ENCODE data around the gene NTM.

NTM gene

DNA sequence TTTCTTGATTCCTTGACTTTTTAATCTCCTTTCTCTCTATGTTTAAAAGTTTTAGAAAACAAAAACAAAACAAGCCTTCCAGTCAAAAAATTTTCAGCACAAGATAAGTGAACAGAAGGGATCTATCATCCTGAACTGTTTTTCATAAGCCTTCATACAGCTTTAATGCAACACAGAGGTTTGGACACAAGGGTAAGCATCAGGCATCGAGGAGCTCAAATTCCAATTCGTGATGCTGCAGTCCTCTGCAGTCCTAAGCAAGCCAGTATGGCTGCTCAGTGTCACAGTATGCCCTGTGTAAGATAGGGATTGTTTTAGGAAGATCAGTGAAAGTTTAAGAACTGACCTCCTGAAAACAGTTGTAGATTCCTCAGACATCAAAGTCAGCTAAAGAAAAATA, 740.9 kb downstream of the NTM start:
- DNase-seq, result no peak

DNA sequence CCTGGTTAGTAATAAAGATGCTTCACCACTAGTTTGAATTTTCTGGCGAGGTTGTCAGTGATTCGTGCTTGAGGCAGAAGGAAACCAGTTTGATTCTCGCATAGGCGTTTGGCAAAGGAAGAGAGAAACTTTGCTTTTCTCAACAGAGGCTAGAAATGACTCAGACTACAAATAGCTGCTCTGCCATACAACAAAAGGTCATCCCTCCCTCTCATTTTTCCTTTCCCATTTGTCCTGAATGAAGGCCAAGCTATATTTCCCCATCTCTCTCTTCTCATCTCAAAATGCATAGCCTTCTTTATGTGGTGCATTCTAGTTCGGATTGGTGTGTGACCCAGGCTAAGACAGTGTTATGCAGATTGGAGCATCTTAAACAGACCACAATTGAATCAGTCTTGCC, 741.4 kb downstream of the NTM start:
- no peak for DNase-seq

DNA sequence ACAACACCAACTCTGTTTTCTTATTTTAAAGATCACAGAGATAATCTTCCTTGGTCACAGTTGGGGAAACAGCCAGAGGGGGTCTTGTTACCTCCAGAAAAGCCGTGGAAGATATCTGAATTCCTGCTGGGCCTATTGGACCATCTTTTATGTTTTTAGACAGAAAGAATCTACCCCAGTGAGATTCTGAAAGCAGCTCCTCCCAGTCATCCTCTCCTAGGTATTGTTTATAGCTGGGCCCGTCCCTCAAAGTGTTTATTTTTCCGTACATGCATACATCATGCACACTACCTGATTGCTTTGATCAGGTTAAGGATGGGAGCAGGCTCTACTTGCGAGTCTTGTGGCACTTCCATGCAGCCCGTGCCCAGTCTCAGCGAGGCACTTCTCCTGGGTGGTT, 742.4 kb downstream of the NTM start:
- no peak for DNase-seq

DNA sequence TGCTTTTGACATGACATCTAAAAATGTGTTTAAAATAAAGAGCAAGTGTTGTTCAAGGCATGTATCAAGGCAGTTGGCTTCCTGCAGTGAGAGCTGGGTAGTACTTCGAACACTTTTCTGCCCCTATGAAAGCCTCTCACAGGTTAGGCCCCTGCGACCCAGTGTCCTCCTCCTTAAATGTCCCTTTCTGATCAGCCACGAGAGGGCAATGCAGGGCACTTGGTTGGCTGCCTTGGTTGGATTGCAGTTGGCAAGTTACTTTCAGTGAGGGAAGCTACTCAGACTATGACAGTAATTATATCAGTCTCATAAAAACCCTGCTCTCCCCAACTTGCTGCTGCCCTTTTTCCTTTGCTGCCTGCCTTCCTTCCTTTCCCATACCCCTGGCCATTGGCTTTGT, 743.8 kb downstream of the NTM start:
- DNase-seq, result peak; percentile 35

DNA sequence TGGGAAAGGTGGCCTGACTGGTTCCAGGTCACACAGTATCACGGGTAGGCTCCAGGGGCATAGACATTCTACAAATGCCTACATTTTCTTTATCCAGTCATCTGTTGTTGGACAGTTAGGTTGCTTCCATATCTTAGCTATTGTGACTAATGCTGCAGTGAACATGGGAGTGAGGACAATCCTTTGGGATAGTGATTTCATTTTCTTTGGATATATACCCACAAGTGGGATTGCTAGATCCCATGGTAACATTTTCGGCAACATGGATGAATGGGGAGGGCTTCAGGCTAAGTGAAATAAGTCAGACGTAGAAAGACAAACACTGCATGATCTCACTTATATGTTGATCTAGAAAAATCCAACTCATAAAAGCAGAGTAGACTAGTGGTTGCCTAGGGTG, 744.3 kb downstream of the NTM start:
- DNase-seq, result no peak

DNA sequence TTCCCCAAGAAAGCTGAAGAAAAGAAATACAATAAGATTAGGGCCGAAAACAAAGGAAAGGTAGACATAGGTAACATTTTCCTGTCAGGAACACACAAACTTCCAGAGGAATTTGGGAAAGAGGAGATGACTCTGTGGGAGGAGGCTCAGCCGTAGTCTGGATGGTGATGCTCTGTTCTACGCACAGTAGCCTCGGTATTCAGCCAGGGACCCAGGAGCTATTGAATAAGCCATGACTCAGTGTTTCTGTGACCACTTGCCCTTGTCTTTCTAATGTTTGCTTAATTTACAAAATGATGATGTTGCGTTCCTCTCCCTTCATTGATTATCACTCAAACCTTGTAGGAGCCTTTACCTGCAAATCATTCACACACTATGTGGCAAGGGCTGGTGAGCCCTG, 745.0 kb downstream of the NTM start:
- no peak for DNase-seq

DNA sequence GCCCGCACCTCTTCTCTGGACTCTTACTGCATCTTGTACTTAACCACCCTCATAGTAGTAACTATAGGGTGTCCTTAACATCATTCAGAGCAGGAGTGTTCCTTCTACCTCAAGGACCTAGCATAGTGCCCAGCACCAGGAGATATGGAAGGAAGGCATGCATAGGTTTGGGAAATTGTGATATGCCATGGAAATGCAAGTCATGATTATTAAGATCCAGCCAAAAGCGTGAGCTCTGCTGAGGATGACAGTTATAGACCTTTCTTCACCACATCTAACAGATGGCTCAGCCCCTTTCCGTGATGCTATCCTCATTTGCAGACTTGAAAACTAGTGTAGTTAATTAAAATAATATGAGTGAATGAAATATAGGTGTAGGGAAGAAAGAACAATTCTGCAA, 746.1 kb downstream of the NTM start:
- no peak for DNase-seq

DNA sequence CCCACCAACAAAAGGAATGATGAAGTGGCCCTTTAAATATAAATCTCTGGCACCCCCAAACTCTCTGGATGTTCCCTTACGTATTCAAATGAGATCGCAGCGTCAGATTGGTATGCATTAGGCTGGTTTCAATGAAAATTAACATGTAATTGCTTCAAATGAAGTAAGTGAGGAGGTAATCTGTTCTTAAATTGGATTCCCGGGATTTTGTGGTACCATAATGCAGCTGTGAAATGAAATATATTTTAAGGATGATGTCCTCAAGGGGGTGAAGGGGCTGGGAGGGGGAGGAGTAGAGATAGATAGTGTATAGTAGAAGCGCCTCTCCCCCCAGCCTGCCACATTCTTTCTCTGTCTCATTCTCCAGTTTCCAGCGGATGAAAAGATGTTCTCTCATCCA, 748.2 kb downstream of the NTM start:
- no peak for DNase-seq

DNA sequence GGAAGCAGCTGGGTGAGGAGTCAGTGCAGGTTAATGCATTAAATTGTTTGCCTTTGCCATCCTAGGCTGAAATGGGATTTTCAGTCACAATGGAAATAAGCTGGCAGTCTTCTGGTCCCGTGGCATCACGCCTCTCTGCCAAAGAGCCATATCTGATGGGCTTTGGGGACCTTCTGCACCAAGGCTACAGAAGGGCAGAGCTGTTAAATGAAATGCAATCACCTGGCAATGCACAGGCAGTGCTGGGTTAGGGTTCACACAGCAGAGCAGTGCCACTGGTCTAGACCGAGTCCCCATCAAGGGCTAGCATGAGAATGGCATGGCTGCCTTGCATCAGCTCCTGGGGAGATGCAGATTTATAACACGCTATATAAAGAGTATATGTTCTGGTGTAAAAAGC, 749.2 kb downstream of the NTM start:
- no peak for DNase-seq

DNA sequence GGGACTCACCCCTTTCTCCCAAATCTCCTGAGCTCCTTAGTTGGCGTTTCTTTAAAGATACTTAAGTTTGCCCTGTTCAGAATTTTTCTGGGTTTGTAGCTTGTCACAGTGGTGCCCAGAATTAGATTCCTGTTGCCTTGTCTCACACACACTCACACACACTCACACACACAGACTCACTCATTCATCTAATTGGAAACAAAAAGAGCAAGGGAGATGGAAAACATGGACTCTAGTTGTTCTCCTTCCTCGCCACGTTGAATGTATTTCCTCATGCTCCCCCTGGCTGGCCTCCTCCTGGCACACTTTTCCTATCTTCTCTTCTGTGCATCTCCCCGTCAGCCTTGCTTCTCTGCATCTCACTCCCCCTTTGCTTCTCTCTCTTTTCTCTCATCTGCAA, 752.3 kb downstream of the NTM start:
- DNase-seq, result no peak

DNA sequence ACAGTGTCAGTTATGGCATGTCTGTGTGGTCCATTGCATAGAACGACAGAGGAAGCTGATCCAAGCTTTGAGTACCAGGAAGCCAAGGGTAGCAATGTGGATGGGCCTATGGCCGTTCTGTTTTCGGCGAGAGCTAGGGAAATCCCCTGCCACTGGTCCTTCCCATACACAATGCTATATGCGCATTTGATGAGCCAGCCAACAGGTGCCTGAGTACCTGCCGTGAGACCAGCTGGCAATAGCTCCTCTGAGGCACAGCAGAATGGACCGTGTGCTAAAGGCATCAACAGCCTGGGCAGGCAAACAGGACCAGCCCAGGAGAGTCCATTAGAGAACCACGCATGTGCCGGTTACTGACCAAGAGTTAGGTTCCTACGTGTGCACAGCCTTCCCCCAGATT, 753.0 kb downstream of the NTM start:
- DNase-seq, result peak; percentile 12

DNA sequence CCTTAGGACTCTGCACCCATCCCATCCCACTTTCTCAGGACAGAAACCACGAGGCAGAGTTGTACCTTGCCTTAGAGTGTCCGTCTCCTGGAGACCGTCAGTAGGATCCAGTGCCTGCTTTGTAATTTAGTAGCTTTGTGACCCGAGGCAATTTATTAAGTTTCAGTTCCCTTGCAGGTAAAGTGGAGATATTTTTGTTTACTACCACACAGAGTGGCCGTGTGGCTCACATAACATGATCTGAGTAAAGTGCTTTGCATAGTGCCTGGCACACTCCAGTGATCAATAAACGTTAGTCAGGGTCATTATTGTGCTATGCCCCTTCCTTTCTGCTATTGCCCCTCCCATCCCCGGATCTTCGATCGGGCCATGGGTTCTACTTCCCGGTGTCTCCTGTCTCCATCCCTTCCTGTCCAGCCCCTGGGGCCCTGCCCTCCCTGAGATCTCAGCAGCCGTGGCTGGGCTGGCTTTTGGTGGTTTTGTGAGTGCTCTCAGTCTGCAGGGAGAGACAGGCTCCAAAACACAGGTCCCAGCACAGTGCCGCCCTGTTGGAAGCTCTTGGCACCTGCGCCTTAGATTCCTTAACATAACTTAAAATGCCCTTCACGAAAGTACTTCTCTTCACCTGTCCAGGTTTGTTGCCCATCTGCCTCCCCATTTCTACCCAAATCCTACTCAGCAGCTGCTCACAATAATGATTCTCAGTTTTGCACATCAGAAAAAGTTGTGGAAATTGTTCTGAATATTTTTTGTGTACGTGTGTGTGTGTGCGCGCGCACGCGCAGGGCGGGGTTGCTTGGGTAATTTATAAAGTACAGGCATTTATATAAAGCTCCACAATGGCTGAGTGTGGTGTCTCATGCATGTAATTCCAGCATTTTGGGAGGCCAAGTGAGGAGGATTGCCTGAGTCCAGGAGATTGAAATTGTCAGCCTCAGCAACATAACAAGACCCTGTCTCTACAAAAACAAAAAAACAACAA, 753.7 kb downstream of the NTM start:
- DNase-seq, result peak; percentile 8

DNA sequence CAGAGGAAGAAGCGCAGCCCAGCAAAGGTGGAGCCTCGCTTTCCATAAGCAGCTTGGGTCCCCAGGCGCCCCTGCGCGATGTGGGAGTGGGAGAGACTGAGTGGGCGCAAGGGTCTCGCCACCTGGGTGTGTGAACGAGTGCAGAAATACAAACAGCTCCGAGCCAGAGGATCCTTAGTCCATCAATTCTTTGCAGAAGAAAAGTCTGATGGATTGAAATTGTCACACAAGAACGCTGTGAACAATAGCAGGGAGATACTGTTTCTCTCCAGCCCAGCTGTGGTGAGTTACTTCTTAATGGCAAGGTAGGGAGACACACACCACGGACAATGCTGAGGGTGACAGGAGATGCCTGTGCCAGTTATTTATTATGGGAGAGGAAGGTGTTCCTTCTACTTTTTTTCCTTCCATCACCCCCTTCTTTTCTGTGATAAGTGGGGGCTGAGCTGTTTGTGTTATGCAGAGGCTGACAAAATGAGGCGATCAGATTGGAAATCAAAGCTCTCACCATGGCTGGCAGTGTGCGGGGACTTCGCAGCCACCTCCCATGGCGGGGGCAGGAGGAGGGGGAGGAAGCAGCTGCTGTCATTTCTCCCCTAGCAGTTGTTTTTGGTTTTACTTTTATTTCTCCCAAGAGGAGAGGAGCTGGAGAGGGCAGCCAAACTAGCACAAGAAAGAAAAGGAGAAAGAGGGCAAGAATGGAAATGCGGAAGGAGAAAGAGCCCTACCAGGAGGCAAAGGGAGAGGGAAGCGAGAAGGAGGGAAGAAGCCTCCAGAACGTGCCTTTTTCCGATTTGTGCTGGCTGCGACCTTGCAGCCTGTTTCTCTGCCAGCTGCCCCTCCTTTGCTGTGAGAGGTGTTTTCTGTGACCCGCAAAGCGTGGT, 755.8 kb downstream of the NTM start:
- no peak for DNase-seq

DNA sequence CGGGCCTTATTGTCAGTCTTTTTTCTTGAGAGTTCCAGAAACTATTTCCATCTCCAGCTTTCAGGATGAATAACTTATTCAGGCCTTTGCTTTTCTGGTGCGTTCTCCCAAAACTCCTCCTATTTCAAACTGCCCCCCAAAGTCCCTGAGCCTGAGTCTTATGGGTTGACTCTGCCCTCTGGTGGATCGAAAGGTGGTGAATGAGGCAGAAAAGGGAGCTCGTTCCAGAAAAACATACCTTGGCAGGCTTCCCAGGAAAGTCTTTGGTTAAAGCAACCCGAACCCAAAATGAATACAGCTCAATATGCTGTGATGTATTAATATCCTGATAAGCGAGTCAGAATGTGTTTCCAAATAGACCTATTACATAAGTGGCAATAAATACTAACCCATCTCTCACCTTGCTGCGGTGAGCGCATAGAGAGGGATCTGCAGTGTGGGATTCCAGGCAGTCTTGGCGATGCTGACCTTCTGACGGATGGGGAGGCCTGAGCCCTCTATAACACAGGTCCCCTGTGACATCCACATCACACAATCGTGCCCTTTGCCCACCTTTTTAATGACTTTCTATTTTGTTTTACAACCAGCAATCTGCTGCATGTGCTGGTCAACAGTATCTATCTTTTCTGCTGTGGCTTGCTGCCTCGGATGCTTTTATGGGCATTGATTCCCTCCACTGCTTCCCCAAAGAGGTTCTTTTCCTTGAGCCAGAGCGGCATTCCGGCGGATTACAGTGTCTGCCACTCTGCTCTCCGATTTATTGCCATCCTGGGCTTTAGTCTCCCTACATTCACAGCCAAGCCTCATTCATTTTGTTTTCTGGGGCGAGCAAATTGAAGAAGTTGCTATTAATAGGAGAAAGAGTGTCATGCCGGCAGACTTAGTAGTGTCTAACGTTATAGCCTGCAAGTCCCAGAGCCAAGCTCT, 756.8 kb downstream of the NTM start:
- DNase-seq, result peak; percentile 30

DNA sequence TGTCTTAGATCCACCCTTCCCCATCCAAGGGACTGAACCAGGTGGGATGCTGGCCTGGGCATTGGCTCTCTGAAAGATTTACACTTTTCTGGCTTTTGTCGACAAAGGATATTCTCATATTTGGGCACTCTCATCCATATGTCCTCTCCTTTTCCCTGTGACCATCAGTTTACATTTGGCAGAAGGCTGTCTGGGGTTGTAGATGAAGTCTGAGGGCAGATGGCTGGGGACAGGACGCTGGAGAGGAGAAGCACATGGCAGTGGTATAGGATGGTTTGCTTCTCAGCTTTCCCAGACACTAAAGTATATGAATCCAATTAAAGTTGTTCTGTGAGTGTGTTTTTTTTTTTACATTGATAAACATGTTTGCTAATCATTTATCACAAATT, 757.5 kb downstream of the NTM start:
- DNase-seq, result no peak

DNA sequence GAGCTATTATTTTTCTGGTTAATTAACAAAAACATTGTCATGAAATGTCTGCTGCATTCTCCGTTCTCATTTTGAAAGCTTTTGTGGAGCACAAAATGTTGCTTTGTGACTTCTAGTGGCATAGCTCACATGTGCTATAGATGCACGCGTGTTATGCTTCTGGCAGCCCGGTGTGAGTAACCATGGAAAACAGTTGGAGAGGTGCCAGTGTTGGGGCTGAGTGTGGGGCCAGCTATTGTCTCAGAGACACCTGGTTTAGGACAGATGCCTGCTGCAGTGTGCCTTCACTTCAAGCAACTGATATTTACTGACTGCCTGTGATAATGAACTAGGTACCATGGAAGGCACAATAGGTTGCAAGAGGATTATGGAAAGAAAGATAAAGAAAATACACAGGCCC, 760.6 kb downstream of the NTM start:
- DNase-seq, result peak; percentile 14

DNA sequence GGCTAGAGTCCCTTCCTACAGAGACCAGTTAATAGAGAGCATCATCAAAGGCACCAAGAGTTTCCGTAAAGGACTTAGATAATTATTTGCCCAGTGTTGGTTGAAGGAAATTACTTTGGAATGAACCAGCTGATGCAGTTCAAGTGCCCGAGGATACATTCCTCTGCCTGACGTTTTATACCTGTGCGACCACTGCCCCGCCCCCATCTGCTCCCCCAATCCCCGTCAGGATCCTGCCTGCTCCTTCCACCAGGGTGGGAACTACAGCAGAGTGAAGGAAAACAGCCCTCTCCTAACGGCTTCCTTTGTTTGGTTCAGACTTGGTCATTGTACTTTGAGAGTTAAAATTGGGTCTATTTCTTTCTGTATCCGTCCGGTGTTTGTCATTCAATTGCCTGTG, 761.5 kb downstream of the NTM start:
- DNase-seq, result no peak

DNA sequence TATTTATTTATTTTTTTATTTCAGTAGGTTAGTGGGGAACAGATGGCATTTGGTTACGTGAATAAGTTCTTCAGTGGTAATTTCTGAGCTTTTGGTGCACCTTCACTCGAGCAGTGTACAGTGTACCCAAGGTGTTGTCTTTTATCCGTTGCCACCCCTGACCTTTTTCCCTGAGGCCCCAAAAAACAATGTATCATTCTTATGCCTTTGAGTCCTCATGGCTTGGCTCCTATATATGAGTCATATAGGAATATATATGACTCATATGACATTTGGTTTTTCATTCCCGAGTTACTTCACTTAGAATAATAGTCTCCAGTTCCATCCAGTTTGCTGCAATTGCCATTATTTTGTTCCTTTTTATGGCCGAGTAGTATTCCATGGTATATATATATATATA, 763.9 kb downstream of the NTM start:
- DNase-seq, result no peak

DNA sequence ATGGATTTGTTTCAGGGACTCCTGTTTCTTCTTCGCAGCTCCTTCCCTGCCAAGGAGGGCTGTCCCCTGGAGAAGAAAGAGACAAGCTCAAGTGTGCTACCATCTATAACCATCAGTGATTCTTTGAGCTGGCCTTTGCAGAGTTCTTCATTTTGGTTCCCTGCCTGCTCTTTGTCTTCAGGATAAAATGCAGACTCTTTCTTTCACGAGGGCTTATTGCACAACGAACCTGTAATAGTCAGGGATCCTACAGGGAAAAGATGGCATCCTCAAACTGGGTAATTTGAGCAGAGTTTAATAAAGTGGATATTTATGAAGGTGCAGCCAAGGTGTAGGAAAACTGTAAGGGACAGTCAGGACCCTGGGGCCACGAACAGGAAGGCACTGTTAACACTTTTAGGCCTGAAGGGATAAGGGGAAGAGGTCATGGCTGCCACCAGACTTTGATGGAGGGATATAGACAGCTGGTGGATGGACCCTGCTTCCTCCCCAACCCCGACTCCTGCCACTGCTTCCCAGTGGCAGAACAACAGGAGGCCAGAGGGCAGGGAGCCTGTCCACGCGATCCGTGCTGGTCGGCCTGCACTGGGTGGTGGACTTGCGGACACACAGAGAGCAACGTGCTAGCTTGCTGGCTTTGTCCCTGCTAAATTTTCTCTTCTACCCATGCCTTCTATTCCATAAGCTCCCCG, 767.0 kb downstream of the NTM start:
- DNase-seq, result no peak

DNA sequence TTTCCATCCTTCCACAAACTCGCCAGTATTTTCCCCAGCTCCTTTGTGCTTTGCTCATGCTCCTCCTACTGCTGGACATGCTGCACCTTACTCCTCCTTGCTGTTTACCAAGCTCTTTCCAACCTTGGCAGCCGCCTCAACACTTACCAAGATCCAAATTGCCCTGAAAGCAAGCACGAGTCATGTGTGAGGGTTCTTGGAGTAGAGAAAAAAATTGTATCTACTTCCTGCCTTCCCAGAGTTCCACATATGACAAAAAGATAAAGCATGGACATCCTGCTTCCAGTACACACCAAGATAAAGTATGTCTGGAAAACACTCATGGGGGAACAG, 767.5 kb downstream of the NTM start:
- no peak for DNase-seq

DNA sequence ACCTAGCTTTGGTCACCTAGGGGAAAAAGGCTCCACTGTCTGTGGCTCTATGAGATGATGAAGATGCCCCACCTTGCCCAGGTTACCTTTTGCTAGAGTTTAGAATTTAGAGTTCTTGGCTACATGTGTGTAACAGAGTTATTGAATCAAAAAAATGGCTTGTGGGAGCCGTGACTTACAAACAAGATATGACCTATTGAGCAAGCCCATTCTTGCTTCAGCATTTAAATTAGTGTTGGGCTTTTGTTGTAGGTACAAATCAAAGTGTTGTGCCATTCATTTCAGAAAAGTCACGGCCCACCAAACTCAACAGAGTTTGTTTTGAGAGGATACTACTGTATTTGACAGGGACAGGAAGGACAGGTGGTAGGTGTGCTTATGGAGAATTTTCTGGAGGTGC, 768.8 kb downstream of the NTM start:
- no peak for DNase-seq

DNA sequence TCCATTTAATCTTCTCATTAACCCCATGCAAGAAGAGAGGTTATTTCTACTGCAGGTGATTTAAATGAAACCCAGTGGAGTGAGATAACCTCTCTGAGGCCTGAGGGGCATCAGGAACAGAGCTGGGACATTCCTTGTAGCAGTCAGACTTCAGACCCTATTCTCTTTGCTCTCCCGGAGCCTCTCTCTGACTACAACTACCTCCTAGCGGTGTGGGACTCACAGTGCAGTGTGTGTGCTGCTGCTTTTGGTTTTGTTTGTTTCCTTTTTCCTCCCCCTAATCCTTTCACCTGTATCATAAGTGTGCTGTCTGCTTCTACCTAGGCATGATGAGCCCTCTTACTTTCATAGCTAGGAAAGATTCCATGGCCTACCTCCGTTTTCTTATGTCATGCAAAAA, 769.6 kb downstream of the NTM start:
- DNase-seq, result no peak
